ENCODE results near the gene RHOXF2.
"Not testable (repeated sequence)": the region's sequence is repeated elsewhere in the genome, so short reads cannot be mapped to it uniquely, and the experiment has no call there.

The RHOXF2 gene

DNA sequence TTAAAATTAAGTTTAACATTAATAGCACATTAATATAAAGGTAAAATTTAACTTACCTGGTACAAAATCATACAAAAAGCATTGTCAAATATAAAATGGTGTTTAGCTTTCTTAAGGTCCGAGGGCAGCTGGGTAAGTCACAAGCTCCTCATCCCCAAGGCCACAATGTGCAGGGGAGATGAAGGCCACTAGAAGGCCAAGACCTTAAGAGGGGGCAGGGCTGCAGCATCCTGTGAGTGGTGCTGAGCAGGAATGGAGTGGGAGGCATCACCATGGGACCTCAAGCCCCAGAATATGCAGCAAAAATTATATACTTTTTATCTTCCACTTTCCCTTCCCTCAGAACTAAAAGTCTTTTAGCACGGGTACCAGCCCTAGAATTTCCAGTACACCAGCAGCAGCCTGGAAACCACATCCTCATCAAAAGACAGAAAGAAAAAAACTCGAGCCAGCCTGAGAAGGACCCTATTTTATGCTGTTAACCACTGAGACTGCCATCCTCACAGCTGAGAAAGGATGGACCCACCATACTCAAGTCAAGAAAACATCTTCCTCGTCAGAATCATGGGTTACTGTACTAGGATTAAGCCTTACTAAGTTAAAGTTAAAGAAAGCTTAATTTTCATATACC lies 13.0 kb upstream of the RHOXF2 start:
- TF ChIP-seq, protein P1, sequence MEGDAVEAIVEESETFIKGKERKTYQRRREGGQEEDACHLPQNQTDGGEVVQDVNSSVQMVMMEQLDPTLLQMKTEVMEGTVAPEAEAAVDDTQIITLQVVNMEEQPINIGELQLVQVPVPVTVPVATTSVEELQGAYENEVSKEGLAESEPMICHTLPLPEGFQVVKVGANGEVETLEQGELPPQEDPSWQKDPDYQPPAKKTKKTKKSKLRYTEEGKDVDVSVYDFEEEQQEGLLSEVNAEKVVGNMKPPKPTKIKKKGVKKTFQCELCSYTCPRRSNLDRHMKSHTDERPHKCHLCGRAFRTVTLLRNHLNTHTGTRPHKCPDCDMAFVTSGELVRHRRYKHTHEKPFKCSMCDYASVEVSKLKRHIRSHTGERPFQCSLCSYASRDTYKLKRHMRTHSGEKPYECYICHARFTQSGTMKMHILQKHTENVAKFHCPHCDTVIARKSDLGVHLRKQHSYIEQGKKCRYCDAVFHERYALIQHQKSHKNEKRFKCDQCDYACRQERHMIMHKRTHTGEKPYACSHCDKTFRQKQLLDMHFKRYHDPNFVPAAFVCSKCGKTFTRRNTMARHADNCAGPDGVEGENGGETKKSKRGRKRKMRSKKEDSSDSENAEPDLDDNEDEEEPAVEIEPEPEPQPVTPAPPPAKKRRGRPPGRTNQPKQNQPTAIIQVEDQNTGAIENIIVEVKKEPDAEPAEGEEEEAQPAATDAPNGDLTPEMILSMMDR (IDR thresholded peaks at IDR 0.05), result no peak
- DNase-seq, result no peak
- Histone ChIP-seq H3K36me3 (no peaks in the 10 kb centered on the region), H3K4me1 (no peaks in the 10 kb centered on the region), H3K27ac (no peak overlapping the region), H3K27me3 (no peaks in the 10 kb centered on the region), H3K4me3 (no peak overlapping the region), H3K9me3 (no peaks in the 10 kb centered on the region)
- intact Hi-C loops (cut with DNase I; ENCODE audit: low total_unique reads), result no loop called here

DNA sequence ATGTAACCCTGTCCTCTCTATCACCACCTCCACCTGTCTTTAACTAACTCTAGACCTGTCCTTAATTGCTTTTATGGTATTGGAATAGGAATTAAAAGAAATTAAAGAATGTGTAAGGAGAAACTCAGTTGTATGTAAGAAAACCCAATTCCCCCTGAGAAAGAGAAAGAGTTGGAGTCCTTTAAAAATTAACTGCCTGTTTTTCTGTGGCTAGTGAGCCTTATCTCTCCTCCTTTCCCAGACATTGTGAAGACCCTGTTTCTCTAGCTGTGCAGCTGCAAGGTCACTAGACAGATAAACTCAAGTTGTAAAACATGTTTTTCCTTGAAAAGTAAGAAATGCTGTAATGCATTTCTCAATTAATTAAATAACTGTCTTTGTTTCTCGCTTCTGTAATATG lies 12.1 kb upstream of the RHOXF2 start:
- H3K36me3 ChIP-seq; intact Hi-C loops (cut with DNase I; ENCODE audit: low total_unique reads); H3K27ac ChIP-seq; H3K4me3 ChIP-seq; H3K4me1 ChIP-seq; DNase-seq; H3K9me3 ChIP-seq; H3K27me3 ChIP-seq: not testable (repeated sequence)

DNA sequence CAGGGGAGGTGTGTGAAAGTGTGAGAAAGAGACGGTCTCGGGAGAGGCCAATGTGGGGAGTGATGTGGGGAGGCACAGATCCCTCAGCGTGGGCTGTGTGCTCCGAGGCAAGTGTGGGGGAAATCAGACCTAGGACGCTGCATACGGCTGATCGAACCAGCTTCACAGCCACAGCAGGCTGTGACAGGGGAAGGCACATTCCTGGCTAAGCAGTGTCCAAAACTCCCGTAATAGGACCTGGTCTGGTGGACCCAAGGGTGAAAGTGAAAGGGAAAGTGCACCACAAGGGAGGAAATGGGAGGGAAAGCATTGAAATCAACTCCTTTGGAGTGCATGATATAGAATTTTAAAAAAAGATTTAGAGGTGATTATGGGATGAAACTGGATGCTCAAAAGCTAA lies 10.9 kb upstream of the RHOXF2 start:
- Histone ChIP-seq H3K9me3 (no peaks in the 10 kb centered on the region), H3K36me3 (no peaks in the 10 kb centered on the region), H3K27ac (no peak overlapping the region), H3K4me1 (no peaks in the 10 kb centered on the region), H3K27me3 (no peaks in the 10 kb centered on the region), H3K4me3 (no peak overlapping the region)
- TF ChIP-seq, protein P1 (IDR thresholded peaks at IDR 0.05), result no peak
- intact Hi-C loops (cut with DNase I; ENCODE audit: low total_unique reads), result no loop called here
- DNase-seq, result no peak

DNA sequence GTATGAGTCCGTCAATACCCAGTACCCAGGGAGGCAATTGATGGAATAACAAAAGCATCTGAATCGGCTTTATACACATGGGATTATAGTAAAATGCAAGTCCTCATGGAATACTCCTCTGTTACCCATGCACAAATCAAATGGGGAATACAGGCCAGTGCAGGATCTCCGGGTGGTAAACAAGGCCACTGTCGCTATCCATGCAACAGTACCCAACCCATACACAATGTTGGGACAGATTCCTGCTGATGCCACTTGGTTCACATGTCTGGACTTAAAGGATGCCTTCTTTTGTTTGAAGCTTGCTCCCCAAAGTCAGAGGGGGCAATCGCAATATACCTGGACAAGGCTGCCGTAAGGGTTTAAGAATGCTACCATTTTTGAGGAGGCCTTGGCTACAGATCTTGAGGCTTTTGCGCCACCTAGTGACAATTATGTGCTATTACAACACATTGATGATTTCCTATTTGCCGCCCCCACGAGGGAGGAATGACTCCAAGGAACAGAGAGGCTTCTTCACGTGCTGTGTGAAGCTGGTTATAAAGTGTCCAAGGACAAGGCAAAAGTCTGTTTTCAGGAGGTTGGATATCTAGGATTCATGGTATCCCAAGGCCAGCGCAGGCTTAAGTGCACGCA lies 8.2 kb upstream of the RHOXF2 start:
- H3K4me1 ChIP-seq; H3K9me3 ChIP-seq; intact Hi-C loops (cut with DNase I; ENCODE audit: low total_unique reads); H3K36me3 ChIP-seq; H3K27ac ChIP-seq; H3K4me3 ChIP-seq; DNase-seq; H3K27me3 ChIP-seq: not testable (repeated sequence)

DNA sequence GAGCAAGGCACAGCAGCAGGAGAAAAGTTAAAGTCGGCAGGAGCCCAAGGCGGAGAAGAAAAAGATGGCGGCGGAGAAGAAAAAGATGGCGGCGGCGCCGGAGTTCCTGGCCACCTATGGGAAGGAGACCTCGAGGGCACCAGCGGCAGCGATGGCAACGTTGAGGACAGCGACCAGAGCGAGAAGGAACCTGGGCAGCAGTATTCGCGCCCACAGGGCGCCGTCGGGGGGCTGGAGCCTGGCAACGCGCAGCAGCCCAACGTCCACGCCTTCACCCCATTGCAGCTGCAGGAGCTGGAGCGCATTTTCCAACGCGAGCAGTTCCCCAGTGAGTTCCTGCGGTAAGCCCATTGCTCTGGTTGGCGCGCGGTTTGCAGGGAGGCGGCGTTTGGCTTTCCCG lies 673 bp downstream of the RHOXF2 start:
- intact Hi-C loops (cut with DNase I; ENCODE audit: low total_unique reads); H3K36me3 ChIP-seq; H3K27me3 ChIP-seq; H3K27ac ChIP-seq; H3K4me1 ChIP-seq; H3K4me3 ChIP-seq; H3K9me3 ChIP-seq; DNase-seq: not testable (repeated sequence)

DNA sequence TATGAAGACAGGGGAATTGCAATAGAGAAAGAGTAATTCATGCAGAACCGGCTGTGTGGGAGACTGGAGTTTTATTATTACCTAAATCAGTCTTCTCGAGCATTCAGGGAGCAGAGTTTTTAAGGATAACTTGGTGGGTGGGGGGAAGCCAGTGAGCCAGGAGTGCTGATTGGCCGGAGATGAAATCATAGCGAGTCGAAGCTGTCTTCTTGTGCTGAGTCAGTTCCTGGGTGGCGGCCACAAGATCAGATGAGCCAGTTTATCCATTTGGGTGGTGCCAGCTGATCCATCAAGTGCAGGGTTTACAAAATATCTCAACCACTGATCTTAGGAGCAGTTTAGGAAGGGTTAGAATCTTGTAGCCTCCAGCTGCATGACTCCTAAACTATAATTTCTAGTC lies 34.8 kb downstream of the RHOXF2 start:
- H3K27me3 ChIP-seq; H3K4me1 ChIP-seq; H3K36me3 ChIP-seq; DNase-seq; intact Hi-C loops (cut with DNase I; ENCODE audit: low total_unique reads); H3K4me3 ChIP-seq; H3K27ac ChIP-seq; H3K9me3 ChIP-seq: not testable (repeated sequence)

DNA sequence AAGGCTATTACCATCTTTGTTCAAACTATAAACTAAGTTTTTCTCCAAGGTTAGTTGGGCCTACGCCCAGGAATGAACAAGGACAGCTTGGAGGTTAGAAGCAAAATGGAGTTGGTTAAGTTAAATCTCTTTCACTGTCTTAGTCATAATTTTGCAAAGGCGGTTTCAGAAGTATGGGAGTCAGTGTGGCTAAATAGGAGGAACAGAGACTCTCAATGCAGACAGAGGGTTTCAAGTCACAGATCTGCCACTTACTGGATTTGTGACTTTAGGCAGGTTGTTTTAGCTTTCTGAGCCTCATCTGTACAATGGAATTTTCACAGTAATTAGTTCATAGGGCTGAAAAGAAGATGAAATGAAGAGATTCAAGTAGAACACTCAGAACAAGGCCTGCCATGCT lies 35.3 kb downstream of the RHOXF2 start:
- intact Hi-C loops (cut with DNase I; ENCODE audit: low total_unique reads); H3K4me3 ChIP-seq; H3K4me1 ChIP-seq; H3K36me3 ChIP-seq; H3K27ac ChIP-seq; DNase-seq; H3K9me3 ChIP-seq; H3K27me3 ChIP-seq: not testable (repeated sequence)

DNA sequence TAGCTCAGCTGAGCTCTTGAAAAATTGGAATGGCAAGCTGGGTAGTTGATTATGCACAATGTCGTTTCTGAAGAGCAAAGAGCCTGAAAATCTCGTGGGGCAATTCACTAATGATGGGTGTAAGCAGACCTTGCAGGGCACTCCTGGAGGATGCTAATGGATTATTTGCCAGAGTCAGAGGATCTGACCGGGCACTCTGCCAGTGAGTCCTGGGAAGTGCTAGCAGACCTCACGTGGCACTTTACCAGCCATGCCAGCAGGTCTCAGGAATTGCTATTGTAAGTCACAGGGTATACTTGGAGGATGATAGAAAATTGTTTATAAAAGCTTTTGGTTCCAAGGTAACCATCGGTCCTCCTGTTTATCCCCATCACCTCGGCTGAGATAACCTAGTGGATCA lies 37.4 kb downstream of the RHOXF2 start:
- H3K4me1 ChIP-seq; H3K9me3 ChIP-seq; intact Hi-C loops (cut with DNase I; ENCODE audit: low total_unique reads); H3K4me3 ChIP-seq; H3K36me3 ChIP-seq; H3K27me3 ChIP-seq; DNase-seq; H3K27ac ChIP-seq: not testable (repeated sequence)

DNA sequence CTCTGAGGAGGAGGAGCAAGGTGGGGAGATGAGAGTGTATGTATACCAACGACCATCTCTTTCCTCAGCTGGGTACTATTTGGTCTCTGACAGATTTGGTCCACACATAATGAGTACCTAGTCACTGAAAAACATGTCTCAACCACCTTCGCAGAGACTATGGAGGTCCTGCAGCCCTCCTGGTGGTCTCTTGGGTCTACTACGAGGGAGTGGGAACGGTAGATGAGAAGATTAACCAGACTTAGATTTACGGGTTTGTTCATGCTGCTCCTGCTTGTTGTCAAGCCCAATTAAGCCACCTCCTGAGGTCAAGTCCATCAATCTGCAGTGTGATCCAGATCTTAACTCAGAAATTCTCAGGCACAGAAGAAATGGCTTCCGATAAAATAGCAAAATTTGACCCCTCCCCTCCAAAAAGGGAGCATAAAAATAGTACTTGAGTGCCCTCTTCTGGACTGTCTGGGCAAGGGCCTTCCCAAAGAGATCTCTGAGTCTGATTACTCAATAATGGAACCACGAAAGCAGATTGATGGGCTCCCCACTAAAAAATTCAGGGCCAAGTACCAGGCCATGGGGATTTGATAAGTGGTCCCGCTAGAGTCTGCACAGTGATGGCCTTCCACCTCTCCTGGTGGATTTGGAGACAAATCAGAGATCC lies 38.3 kb downstream of the RHOXF2 start:
- H3K4me1 ChIP-seq; H3K36me3 ChIP-seq; H3K27ac ChIP-seq; H3K4me3 ChIP-seq; intact Hi-C loops (cut with DNase I; ENCODE audit: low total_unique reads); H3K27me3 ChIP-seq; DNase-seq; H3K9me3 ChIP-seq: not testable (repeated sequence)
